PC-9 (cell line): ENCODE results near the gene USP4.

Source experiments
- EZH2 ChIP-seq: fragments of 200-600 bp; sonication (generic); IDR thresholded peaks from 2 replicates; pipeline ENCODE4 v1.8.0; 2017; ENCODE audit warnings: antibody characterized with exemption, low read depth
- TF ChIP-seq, protein P1 (sequence below): fragments of 200-600 bp; sonication (generic); conservative IDR thresholded peaks from 2 replicates; pipeline ENCODE4 v1.6.1; 2017; ENCODE audit warnings: mixed run types, antibody characterized with exemption, mild to moderate bottlenecking, moderate library complexity

- TF ChIP-seq, protein P1, sequence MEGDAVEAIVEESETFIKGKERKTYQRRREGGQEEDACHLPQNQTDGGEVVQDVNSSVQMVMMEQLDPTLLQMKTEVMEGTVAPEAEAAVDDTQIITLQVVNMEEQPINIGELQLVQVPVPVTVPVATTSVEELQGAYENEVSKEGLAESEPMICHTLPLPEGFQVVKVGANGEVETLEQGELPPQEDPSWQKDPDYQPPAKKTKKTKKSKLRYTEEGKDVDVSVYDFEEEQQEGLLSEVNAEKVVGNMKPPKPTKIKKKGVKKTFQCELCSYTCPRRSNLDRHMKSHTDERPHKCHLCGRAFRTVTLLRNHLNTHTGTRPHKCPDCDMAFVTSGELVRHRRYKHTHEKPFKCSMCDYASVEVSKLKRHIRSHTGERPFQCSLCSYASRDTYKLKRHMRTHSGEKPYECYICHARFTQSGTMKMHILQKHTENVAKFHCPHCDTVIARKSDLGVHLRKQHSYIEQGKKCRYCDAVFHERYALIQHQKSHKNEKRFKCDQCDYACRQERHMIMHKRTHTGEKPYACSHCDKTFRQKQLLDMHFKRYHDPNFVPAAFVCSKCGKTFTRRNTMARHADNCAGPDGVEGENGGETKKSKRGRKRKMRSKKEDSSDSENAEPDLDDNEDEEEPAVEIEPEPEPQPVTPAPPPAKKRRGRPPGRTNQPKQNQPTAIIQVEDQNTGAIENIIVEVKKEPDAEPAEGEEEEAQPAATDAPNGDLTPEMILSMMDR: no peak
- TF ChIP-seq EZH2: no peak
Measured at GRCh38 chr3:49313896-49314688, 25.8 kb downstream of the USP4 start.
